ENCODE measurements around the gene PRIM2.
A peak's percentile ranks its signal among the peaks of the same experiment; 100 is the strongest.
"Not testable (repeated sequence)": the region's sequence is repeated elsewhere in the genome, so short reads cannot be mapped to it uniquely, and the experiment has no call there.

Gene PRIM2

DNA sequence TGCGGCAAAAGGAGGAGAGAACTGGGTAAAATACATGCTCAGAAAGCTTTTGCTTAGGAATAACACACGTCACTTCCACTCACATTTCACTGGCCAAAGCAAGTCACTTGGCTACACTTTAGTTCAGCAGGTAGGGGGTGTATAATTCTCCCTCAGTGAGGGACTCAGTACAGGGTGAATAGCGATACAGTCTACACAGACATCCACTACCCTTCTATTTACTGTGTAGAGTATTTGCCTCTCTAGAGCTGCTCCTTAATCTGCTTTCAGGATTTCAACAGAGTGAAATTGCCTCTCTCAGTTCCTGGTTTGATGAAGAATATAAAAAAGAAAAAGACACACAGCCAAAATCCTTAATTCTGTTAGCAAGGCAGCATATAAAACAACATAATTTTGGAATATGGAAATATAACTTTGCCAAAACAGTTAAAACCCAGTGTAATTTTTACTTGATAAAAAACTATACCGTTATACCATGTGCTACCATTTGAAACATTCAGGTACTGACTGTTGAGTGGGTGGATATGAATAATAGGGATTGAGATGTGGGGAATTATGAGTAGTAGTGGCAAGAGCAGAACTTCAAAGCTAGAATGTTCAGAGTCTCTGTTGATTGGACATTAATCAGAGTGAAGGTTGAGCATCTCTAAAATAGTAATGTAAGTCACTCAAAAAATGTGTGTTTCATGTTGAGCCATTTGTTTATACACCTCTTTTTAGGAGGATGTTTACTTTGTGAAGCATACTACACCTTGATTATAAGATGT is 51.7 kb downstream of the PRIM2 start:
- DNase-seq, result not testable (repeated sequence)

DNA sequence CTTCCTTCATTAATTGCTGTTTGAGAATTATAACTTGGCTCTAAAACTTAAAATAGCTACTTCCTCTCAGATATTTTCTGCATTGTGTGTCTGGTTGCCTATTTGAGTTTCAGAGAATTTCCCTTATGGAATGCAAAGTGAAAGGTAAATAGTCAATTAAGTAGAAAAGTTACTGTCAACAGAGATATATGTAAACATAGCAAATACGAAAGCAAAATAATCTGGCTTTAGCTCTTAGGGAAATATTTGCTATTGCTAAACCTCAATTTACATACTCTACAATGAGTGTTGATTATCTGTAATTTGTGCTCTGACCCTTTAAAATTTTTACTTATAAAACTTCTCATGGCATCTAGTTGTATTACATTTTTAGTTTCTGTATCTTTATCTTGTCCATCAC is 54.3 kb downstream of the PRIM2 start:
- not testable (repeated sequence) for DNase-seq

DNA sequence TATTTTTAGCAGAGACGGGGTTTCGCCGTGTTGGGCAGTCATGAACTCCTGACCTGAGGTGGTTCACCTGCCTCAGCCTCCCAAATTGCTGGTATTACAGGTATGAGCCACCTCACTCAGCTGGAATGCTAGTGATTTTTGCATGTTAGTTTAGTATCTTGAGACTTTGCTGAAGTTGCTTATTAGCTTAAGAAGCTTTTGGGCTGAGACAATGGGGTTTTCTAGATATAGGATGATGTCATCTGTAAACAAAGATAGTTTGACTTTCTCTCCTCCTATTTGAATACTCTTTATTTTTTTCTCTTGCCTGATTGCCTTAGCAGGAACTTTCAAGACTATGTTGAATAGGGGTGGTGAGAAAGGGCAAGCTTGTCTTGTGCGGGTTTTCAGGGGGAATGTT is 57.3 kb downstream of the PRIM2 start:
- peak; percentile 9 for DNase-seq

DNA sequence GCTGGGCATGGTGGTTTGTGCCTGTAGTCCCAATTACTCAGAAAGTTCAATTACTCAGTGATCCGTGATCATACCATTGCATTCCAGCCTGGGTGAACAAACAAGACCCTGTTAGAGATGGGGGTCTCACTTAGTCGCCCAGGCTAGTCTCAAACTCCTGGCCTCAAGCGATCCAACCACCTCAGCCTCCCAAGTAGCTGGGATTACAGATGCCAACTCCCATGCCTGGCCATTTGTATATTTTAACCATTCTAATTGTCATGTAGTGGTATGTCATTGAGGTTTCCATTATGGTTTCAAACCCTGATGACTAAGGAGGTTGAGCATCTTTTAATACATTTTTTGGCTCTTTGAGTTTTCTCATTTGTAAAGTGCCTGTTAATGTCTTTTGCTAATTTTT is 58.7 kb downstream of the PRIM2 start:
- not testable (repeated sequence) for DNase-seq

DNA sequence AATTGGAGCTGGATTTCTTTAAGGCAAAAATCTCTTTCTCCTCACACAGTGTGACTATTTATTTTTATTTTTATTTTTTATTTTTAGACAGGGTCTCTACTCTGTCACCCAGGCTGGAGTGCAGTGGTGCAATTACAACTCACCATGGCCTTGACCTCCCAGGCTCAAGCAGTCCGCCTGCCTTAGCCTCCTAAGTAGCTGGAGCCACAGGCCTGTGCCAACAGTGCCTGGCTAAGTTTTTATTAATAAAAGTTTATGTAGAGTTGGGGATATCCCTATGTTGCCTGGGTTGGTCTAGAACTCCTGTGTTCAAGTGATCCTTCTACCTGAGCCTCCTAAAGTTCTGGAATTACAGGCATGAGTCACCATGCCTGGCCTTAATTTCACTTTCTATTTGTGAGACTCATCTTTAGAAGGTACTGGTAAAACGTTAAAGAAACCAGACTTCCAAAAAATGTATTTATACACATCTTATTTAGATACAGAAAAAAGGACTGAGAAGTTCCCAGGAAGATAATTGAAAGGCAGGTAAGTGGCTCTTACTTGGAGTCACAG is 71.7 kb downstream of the PRIM2 start:
- not testable (repeated sequence) for DNase-seq

DNA sequence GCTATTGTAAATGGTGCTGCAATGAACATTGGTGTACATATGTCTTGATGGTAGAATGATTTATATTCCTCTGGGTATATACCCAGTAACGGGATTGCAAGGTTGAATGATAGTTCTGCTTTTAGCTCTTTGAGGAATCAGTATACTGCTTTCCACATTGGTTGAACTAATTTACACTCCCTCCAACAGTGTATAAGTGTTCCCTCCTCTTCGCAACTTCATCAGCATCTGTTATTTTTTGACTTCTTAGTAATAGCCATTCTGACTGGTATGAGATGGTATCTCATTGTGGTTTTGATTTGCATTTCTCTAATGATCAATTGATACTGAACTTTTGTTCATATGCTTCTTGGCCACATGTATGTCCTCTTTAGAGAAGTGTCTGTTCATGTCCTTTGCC is 73.4 kb downstream of the PRIM2 start:
- DNase-seq, result not testable (repeated sequence)

DNA sequence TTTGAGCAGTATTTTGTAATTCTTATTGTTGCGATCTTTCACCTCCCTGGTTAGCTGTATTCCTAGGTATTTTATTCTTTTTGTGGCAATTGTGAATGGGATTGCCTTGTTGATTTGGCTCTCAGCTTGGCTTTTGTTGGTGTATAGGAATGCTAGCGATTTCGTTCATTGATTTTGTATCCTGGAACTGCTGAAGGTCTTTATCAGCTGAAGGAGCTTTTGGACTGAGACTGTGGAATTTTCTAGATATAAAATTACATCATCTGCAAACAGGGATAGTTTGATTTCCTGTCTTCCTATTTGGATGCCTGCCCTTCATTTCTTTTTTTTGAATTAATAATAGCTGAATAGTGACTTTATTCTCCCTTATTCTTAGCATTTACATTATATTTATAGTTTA is 74.6 kb downstream of the PRIM2 start:
- DNase-seq, result not testable (repeated sequence)

DNA sequence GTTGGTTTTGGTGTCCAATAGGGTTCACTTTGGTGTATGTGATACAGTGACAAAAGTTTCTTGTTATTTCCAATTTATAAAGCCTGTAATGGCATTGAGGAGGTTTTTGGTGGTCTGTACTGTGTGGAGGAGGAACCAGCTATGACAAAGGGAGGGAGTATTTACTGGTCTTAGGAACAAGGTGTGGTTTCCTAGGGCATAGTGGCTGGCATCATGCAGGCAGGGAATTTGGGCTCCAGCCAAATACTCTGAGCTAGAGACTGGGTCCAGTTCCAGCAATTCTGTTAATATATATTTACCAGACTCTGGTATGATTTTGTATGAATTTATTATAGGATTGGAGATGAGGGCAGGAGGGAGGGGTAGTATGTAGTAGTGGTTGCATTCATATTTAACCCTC is 101.9 kb downstream of the PRIM2 start:
- DNase-seq, result peak; percentile 51

DNA sequence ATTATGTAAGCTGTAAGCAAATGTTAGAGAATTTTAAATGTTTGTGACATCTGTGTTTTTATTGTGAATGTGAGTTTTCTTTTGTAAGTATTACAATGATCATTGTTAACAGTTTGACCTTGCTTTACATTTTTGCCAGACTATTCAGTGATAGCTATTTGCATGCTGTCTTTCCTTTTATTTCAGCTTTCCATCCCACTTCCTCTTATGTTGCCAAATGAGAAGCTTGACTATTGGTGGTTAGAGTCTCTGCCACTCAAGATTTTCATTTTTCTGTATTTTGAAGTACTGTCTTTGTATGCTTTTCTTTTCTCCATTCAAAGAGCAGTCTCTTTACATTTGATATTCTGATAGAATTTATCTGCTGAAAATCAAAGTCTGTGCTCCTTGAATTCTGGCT is 104.1 kb downstream of the PRIM2 start:
- DNase-seq, result no peak

DNA sequence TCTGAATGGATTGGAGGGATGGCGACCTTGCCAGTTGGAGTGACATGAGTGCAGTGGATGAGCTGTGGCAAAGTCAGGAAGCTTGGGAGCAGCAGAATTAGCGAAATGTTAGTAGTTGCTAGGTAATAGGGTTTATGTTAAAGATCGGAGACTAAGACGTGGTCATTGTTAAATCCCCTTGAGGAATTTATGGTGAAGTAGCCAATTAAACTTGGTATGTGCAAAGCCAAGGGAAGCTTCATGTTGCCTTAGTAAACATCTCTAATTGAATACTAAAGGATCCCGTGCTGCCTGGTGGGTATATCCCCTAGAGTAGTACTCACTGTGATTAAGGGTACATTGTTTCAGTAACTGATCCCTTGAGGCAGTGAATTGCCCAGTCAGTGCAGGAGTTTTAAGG is 106.0 kb downstream of the PRIM2 start:
- no peak for DNase-seq

DNA sequence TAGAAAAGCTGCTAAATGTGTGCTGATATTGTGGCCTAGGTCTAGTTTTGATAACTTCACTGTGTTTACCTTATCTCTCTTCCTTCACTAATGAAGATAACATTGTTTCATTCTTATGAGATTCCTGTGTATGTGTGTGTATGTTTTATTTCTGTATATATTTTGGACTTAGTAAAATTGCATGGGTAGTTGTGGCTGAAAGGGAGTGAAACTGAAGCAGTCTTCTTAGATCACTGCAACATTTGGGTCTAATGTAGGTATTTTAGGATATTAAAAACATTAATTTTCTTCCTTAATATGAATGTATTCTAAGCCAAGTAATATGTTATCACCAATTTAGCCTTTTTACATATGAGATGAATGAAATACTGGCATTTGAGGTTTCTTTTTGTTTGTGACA is 114.3 kb downstream of the PRIM2 start:
- not testable (repeated sequence) for DNase-seq

DNA sequence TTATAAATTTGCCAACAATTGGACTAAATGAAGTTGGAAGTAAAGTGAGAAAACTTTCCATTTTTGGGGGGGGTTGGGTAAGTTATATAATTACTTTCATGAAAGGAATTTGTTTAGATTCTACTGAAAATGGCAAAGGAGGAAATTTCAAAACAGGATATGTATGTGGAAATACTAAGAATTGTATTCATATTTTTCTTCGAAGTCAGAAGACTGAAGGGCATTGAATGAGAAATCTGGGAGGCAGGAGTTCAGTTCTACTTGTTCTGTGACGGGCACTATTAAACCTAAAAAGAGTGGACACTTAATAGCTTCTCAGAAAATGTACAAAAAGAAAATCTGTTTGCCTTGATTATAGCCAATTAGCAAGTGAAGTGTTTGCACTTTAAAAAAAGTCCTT is 114.7 kb downstream of the PRIM2 start:
- DNase-seq, result peak; percentile 63

DNA sequence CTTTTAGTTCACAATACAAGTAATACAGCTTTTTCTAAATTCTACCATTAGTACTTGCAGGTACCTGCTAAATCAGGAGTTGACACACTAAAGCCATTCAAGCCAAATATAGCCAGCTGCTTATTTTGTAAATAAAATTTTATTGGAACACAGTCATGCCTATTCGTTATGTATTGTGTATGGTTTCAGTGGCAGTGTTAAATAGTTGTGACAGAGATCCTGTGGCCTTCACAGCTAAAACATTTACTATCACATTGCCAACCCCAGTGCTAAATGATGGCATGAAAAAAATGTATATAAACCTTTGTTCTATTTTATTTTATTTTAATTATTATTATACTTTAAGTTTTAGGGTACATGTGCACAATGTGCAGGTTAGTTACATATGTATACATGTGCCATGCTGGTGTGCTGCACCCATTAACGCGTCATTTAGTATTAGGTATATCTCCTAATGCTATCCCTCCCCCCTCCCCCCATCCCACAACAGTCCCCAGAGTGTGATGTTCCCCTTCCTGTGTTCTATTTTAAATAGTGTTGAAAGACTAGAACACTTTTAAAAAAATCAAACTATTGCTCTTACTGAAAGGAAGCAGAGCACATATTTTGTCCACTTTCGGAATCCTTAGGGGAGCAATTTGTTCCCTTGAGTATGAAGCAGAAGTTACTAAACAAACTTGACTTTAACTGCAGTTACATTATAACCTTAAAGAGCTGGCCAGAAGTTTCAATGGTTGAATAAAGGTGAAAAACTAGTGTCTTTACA is 115.7 kb downstream of the PRIM2 start:
- DNase-seq, result no peak

DNA sequence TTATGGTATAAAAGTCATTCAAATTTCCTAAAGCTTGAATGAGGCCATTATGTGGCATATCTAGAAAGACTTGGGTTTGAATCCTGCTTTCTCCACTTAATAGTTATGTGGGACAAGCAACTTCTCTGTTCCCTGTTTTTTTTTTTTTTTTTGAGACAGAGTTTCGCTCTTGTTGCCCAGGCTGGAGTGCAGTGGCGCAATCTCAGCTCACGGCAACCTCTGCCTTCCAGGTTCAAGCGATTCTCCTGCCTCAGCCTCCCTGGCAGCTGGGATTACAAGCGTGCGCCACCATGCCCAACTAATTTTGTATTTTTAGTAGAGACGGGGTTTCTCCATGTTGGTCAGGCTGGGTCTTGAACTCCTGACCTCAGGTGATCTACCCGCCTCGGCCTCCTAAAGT is 116.4 kb downstream of the PRIM2 start:
- DNase-seq, result not testable (repeated sequence)

DNA sequence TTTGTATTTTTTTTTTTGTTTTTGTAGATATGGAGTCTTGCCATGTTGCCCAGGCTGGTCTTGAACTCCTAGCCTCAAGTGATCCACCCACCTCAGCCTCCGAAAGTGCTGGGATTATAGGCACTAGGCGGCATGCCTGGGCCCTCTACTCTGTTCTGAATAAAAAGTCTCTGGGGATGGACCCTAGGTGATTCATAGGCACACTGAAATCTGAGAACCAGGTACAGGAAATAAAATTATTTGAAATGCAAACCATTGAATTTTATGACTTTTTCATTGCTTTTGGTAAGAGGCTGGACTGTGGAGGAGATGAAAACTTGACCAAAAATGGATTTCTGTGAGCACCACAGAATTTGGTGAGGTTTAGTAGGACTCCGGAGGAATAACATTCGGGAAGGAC is 117.5 kb downstream of the PRIM2 start:
- no peak for DNase-seq

DNA sequence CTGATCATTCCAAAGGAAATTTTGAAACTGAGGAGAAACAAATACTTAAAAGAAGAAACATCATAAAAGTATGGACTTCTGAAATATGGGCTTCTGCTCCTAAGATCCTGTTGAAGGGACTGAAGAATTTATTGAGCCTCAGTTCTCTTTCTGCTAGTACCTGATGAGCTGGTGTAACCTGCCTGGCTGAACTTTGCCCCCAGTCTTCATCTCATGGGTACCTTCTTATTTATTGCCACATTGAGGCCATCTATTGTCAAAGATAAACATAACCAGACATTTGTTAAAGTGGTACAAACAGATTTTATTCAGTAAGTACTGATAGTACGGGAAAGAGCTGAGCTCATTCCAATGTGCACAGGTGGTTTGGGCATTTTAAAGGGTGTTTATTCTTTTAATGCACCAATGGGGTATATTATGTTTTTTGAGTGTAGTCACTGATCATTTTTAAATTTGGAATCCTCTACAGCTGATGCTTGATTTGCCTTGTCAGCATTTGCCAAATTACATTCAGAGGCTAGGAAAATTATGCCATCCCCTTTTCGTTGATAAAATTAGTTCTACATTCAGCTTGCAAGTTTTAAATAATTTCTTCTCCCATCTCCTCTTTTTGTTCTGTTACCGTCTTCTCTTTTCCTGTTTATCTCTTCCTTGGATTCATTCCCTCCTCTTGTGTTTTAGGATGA is 118.2 kb downstream of the PRIM2 start:
- no peak for DNase-seq

DNA sequence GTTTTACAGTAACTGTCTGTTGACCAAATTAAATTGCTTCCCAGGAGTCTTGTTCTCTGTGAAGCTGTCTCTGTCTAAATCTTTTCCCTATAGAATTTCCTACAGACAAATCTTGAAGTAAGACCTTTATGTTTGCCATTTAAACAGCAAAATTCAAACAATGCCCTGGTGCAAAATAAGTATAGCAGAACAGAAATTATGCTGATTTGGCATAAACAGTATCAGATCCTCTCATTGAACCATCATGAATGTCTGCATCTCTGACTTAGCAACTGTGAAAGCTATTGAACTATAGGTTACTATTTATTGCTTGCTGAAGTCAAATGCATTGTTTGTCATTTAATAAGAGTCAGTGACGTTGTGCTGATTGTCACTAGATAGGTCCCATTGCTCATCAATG is 123.3 kb downstream of the PRIM2 start:
- DNase-seq, result not testable (repeated sequence)

DNA sequence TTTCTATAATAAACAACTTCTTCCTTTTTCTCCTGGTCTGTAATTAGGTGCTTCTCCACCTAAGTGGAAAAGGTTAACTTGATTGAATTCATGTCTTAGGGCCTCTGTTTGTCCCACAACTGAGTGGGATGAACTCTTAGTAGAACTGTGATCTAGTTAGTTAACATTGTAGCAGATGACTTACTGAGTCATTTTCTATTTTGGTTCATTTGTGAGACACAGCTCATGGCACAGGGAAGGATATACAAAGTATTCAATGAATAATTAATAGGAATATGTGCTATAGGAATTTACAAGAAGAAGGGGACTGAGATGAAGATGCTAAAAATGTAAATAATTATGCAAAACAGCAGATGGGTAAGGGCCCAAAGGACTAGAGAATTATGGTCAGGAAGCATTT is 124.7 kb downstream of the PRIM2 start:
- DNase-seq, result not testable (repeated sequence)

DNA sequence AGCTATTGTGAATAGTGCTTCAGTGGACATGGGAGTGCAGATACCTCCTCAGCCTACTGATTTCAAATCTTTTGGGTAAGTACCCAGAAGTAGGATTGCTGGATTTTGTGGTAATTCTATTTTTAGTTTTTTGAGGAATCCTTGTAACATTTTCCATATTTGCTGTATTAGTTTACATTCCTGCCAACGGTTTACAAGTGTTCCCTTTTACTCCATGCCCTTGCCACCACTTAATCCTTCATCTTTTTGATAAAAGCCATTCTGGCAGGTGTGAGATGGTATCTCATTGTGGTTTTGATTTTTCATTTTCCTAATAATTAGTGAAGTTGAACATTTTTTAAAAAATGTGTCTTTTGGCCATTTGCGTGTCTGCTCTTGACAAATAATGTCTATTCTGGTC is 125.8 kb downstream of the PRIM2 start:
- not testable (repeated sequence) for DNase-seq

DNA sequence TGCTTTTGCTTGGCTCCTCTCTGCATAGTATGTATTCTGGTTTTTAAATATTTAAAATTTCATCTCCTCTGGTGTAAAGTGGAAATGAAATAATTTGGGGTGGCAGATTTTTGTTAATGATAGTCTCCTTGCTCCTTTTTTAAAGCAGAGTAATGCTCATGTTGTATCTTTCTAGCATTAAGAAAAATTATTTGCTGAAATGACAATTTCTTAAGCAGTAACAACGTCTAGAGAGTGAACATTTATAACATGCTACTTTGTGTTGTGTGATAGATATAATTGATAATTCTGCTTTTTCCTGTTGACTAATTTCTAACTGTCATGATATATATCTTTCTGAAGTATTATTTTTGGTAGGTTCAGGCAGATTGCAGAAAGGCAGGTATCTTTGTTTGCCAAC is 127.4 kb downstream of the PRIM2 start:
- DNase-seq, result not testable (repeated sequence)

DNA sequence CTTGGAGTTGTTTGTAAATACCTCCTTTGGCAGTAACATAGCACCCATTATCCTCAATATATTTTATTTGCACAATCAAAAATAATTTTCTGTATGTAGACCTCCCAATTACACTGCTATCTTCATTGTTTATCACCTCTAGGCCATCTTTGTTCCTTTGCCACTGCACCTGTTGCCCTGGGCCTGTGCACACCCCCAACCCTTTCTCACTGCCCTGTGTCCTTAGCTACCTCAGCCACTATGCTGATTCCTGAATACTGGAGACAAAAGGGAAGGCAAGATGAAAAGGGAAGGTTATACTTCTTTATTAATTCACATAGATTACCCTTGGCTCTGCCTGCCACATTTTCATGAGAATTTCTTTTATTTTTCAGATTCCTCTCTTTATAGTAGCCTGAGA is 127.9 kb downstream of the PRIM2 start:
- not testable (repeated sequence) for DNase-seq

DNA sequence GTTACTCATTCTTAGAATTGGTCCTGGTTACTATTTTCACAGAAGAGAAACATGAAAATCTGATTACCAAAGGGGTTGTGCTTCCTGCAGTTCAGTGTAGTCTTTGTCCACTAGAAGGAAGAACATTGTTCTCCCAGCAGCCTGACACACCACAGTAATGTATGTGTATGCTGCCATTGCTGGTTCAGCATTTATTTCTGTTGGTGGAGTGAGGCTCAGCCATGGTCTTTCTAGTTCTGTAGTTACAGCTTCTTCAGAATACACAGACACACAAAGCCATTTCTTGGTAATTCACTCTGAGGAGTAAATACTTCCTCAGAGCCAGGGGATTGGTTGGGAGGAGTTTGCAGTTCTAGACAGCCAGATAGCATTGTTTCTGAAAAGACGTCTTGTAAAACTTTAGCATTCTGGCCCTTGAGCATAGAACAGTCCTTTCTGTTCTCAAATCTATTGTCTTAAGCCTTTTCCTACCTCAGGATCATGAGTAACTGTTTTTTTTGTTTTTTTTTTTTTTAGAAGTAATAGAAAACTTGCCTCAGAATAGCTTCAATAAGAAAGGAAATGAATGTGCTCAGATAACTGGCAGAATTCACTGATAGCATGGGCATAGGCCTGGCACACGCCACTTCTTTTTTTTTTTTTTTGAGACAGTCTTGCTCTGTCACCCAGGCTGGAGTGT is 128.5 kb downstream of the PRIM2 start:
- DNase-seq, result not testable (repeated sequence)
